Measurements from ENCODE around the gene FOXRED2.
A peak's percentile ranks its signal among the peaks of the same experiment; 100 is the strongest.
"Not testable (repeated sequence)": the region's sequence is repeated elsewhere in the genome, so short reads cannot be mapped to it uniquely, and the experiment has no call there.

The FOXRED2 gene

DNA sequence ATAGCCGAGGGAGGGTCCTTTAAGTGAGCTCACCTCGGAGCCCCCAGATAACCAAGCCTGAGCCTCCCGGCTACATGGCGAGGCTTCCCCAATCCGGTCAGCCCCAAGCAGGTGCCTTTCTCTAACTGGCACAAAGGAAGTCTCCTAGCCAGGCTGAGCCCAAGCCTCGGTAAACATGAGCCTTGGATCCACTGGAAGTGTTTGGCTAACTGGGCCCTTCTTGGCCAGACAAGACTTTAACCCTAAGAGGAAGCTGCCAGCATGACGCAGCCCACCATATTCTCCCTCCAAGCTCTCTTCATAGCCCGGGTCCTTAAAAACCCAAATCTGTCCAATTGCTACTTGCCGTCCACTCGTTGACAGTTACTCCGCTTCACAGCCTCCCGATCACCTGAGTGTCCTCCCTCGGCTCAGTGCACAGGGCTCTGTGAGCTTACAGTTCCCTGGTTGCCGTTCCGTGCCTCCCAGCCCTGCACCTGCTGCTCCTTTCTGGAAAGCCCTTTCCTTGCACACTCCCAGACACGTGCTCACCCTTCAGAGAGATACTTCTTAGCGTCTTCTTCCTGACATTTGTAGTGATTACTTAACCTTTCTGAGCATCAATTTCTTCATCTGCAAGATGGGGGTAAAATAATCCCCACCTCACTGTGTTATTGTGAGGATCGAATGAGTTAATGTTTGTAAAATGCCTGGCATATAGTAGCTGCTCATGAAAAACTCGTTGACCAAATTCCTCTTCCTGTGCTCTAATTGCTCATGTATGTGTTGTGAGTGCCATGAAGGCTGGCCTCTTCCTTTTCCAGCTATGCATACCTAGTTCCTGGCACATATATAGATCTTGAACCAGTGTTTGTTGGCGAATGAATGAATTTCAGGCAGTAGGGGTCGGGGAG, 51.0 kb downstream of the FOXRED2 start:
- TF ChIP-seq, protein P1, sequence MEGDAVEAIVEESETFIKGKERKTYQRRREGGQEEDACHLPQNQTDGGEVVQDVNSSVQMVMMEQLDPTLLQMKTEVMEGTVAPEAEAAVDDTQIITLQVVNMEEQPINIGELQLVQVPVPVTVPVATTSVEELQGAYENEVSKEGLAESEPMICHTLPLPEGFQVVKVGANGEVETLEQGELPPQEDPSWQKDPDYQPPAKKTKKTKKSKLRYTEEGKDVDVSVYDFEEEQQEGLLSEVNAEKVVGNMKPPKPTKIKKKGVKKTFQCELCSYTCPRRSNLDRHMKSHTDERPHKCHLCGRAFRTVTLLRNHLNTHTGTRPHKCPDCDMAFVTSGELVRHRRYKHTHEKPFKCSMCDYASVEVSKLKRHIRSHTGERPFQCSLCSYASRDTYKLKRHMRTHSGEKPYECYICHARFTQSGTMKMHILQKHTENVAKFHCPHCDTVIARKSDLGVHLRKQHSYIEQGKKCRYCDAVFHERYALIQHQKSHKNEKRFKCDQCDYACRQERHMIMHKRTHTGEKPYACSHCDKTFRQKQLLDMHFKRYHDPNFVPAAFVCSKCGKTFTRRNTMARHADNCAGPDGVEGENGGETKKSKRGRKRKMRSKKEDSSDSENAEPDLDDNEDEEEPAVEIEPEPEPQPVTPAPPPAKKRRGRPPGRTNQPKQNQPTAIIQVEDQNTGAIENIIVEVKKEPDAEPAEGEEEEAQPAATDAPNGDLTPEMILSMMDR (IDR thresholded peaks at IDR 0.05), result no peak
- Histone ChIP-seq H3K27ac (peak overlapping the region; percentile 99), H3K9me3 (no peaks in the 10 kb centered on the region), H3K36me3 (no peaks in the 10 kb centered on the region), H3K4me3 (ENCODE audit: low read depth in 1 of 2, low read length in 1 of 2) (peak overlapping the region; percentile 77 to 89), H3K27me3 (no peaks in the 10 kb centered on the region), H3K4me1 (ENCODE audit: control insufficient read depth in 1 of 2, insufficient read depth in 1 of 2, low read depth in 1 of 2, low read length in 1 of 2) (peaks cover 64 to 77% of the 10 kb centered on the region in 2 experiments)

DNA sequence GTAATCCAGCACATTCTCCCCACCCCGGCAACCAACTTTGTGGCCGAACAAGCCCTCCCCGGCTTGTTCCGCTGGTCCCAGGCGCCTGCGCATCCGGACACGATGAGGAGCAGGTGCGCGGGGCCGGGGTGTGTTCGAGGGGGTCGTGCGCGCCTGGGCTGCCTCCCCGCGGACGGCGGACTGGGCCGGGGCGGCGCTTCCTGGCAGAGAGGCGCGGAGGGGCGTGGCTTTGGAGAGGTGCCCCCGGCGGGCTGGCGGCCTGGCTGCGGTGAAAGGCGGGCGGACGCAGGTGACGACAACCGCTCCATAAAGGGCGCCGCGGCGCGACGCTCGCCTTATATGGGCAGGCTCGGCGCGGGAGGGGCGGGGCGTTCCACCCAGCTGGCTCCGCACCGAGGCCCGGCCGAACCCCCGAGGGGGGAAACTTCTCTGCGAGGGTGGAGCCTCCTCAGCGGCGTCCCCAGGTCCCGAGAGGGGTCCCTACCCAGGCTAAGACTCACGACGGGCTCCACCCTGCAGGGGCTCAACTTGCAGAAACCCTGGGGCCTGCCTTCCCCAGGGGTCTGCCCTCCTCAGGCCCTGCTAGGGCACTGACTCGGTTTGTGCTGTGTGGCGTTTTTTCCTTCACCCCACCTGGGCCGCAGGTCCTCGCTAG, 51.8 kb downstream of the FOXRED2 start:
- Histone ChIP-seq H3K36me3 (no peaks in the 10 kb centered on the region), H3K27me3 (no peaks in the 10 kb centered on the region), H3K4me3 (ENCODE audit: low read depth in 1 of 2, low read length in 1 of 2) (peak overlapping the region; percentile 77 to 89), H3K27ac (peak overlapping the region; percentile 99), H3K9me3 (no peaks in the 10 kb centered on the region), H3K4me1 (ENCODE audit: control insufficient read depth in 1 of 2, insufficient read depth in 1 of 2, low read depth in 1 of 2, low read length in 1 of 2) (peaks cover 71 to 85% of the 10 kb centered on the region in 2 experiments)
- TF ChIP-seq, protein P1 (IDR thresholded peaks at IDR 0.05), result peak; percentile 60

DNA sequence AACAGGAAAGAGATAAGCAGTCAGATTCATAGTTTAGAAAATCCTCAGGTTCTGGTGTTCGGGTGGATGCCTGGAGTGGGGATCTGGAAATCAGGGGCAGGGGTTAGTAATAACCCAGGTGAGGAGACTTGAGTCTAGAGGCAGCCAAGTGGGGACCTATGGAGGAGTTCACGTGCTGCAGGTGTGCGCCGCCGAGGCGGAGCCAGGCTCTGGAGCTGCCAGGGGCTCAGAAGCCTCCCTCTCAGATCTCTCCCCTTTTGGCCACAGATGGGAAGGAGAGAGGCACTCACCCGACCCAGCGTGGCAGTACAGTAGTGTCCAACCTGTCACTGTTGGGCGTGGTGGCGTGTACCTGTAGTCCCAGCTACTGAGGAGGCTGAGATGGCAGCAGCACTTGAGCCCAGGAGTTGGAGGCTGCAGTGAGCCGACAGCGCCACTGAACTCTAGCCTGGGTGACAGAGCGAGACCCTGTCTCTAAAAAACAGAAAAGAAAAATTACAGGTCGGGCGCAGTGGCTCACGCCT, 52.9 kb downstream of the FOXRED2 start:
- peak overlapping the region; percentile 77 to 89 for H3K4me3 ChIP-seq (ENCODE audit: low read depth in 1 of 2, low read length in 1 of 2)
- H3K27me3 ChIP-seq, result no peaks in the 10 kb centered on the region
- TF ChIP-seq, protein P1 (IDR thresholded peaks at IDR 0.05), result no peak
- H3K27ac ChIP-seq, result peak overlapping the region; percentile 99
- H3K36me3 ChIP-seq, result no peaks in the 10 kb centered on the region
- H3K4me1 ChIP-seq (ENCODE audit: control insufficient read depth in 1 of 2, insufficient read depth in 1 of 2, low read depth in 1 of 2, low read length in 1 of 2), result peaks cover 83 to 96% of the 10 kb centered on the region in 2 experiments
- H3K9me3 ChIP-seq, result no peaks in the 10 kb centered on the region

DNA sequence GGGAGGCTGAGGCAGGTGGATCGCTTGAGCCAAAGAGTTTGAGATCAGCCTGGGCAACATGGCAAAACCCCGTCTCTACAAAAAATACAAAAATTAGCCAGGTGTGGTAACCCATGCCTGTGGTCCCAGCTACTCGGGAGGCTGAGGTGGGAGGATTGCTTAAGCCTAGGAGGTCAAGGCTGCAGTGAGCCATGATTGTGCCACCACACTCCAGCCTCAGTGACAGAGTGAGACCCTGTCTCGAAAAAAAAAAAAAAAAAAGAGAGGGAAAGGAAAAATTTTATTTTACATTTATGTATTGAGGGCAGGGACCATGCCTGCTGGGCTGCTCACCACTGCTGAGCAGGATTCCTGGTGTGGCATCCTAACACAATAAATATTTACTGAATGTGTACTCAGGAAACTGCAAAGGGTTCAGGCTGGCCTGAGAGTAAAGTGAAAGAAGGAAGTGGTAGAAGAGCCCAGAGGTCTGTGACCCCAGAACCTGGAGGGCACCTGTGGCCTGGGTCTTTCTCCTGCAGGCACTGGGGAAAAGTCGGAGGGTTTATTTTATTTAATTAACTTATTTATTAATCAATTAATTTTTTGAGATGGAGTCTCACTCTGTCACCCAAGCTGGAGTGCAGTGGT, 53.7 kb downstream of the FOXRED2 start:
- H3K9me3 ChIP-seq, H3K27me3 ChIP-seq, H3K36me3 ChIP-seq: not testable (repeated sequence)
- H3K4me3 ChIP-seq (ENCODE audit: low read depth in 1 of 2, low read length in 1 of 2), result peak overlapping the region; percentile 77 to 89
- peak overlapping the region; percentile 99 for H3K27ac ChIP-seq
- H3K4me1 ChIP-seq (ENCODE audit: control insufficient read depth in 1 of 2, insufficient read depth in 1 of 2, low read depth in 1 of 2, low read length in 1 of 2), result peaks cover 91 to 99% of the 10 kb centered on the region in 2 experiments

DNA sequence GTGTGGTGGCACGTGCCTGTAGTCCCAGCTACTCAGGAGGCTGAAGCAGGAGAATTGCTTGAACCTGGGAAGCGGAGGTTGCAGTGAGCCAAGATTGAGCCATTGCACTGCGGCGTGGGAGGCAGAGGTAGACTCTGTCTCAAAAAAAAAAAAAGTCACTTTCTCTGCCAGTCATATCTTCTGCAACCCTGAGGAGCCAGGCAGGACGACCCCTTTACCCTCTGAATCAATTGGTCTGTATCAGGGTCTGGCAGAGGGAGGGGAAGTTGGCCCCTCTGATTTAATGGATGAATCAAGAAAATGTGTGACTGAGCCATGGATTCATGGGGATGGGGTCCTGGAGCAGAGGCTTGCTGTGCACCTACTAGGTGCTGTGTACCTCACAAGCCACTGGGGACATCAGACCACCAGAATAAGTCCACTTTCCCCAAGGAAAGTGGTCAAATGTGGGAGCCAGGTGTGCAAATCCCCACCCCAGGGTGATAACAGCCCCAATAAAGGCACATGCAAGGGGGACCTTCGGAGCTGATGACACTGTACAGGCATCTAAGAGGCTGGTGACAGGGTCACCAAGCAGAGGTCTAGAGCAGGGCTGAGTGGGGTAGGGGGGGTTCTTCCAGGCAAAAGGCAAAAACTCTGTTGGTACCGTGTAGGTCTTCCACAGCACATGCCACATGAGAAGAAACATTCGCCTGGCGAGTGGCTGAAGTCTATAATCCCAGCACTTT, 54.4 kb downstream of the FOXRED2 start:
- Histone ChIP-seq H3K27ac (peak overlapping the region; percentile 99), H3K4me3 (ENCODE audit: low read depth in 1 of 2, low read length in 1 of 2) (peak overlapping the region; percentile 77 to 89), H3K36me3 (no peaks in the 10 kb centered on the region), H3K27me3 (no peaks in the 10 kb centered on the region), H3K4me1 (ENCODE audit: control insufficient read depth in 1 of 2, insufficient read depth in 1 of 2, low read depth in 1 of 2, low read length in 1 of 2) (peaks cover 93 to 99% of the 10 kb centered on the region in 2 experiments), H3K9me3 (no peaks in the 10 kb centered on the region)
- TF ChIP-seq, protein P1 (IDR thresholded peaks at IDR 0.05), result no peak

DNA sequence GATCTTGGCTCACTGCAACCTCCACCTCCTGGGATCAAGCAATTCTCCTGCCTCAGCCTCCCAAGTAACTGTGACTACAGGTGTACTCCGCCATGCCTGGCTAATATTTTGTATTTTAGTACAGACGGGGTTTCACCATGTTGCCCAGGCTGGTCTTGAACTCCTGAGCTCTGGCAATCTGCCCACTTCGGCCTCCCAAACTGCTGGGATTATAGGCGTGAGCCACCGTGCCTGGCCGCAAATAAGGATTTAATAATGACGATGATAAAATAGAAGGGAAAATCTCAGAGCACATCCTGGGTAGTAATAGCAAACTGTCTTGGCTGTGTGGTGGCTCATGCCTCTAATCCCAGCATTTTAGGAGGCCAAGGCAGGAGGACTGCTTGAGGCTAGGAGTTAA, 55.9 kb downstream of the FOXRED2 start:
- H3K9me3 ChIP-seq, H3K27me3 ChIP-seq, H3K36me3 ChIP-seq: not testable (repeated sequence)
- peak overlapping the region; percentile 99 for H3K27ac ChIP-seq
- H3K4me3 ChIP-seq (ENCODE audit: low read depth in 1 of 2, low read length in 1 of 2), result peak overlapping the region in 1 of 2 experiments; percentile 77
- H3K4me1 ChIP-seq (ENCODE audit: control insufficient read depth in 1 of 2, insufficient read depth in 1 of 2, low read depth in 1 of 2, low read length in 1 of 2), result peaks cover 96 to 99% of the 10 kb centered on the region in 2 experiments
